C4-2B (cell line): ENCODE results near the gene AKAP4.

Experiments
- H3K27ac ChIP-seq: fragments of 450-650 bp; 2 replicates; pipeline ENCODE4 v1.5.1; 2017
- ZFX ChIP-seq: fragments of 450-650 bp; IDR thresholded peaks from 2 replicates; pipeline ENCODE4 v1.6.1; 2017
- TF ChIP-seq, protein P1 (sequence below): fragments of 450-650 bp; conservative IDR thresholded peaks from 2 replicates; pipeline ENCODE4 v1.5.1; 2017; ENCODE audit warnings: mild to moderate bottlenecking

AKAP4 gene

DNA sequence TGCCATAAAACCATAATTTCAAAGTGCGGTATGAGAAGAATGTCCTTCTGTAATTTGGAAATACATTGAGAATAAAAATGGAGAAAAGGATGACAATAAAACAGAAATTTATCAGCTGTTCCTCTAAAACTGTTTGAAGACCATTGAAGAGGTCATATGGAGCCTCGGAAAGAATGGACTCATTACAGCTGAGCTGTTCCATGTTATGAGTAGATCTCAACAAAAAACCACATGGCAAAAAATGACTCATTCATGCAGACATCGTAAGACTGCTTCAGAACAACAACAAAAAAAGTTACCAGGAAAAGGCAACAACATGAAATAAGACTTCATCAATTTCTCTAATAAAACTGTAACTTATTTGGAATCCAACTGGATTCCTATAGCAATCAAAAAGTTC, 39.7 kb downstream of the AKAP4 start:
- H3K27ac ChIP-seq: no peak overlapping the region
- TF ChIP-seq ZFX: no peak
- TF ChIP-seq, protein P1, sequence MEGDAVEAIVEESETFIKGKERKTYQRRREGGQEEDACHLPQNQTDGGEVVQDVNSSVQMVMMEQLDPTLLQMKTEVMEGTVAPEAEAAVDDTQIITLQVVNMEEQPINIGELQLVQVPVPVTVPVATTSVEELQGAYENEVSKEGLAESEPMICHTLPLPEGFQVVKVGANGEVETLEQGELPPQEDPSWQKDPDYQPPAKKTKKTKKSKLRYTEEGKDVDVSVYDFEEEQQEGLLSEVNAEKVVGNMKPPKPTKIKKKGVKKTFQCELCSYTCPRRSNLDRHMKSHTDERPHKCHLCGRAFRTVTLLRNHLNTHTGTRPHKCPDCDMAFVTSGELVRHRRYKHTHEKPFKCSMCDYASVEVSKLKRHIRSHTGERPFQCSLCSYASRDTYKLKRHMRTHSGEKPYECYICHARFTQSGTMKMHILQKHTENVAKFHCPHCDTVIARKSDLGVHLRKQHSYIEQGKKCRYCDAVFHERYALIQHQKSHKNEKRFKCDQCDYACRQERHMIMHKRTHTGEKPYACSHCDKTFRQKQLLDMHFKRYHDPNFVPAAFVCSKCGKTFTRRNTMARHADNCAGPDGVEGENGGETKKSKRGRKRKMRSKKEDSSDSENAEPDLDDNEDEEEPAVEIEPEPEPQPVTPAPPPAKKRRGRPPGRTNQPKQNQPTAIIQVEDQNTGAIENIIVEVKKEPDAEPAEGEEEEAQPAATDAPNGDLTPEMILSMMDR: no peak

DNA sequence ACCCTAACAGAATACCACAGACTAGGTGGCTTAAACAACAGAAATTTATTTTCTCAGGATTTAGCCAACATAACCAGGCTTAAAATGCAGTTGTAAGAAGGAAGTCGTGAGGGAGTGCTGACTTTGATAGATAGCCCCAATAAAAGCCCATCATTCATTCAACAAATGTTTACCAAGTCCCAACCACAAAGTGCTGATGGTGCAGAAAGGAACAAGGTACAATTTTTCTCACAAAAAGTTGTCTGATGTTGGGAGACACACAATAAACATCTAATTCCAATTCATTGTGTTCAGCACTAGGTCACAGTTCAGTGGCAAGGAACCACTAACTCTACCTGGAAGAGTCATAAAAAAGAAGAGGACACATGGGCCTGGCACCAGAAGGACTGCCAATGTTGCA, 42.2 kb downstream of the AKAP4 start:
- H3K27ac ChIP-seq: no peak overlapping the region
- TF ChIP-seq ZFX: no peak
- TF ChIP-seq, protein P1: no peak

DNA sequence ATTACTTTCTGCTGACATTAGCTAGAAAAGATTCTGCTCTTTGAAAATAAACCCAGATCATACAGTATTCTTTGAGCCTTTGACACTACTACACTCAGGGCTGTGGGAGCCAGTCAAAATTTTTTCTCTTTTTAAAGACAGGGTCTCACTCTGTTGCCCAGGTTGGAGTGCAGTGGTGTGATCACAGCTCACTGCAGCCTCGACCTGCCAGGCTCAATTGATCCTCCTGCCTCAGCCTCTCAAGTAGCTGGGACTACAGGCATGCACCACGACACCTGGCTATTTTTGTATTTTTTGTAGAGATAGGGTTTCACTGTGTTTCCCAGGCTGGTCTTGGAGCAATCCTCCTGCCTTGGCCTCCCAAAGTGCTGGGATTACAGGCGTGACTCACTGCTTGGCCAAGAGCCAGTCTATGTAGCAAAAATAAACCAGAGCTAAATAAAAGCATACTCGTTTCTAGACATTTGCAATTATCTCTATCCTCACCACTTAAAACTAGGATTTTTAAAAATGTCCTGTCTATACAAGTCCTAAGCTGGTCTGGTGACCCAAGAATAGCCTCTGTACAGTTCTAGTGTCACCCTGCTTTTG, 43.2 kb downstream of the AKAP4 start:
- TF ChIP-seq, protein P1: no peak
- TF ChIP-seq ZFX: no peak
- H3K27ac ChIP-seq: no peak overlapping the region

DNA sequence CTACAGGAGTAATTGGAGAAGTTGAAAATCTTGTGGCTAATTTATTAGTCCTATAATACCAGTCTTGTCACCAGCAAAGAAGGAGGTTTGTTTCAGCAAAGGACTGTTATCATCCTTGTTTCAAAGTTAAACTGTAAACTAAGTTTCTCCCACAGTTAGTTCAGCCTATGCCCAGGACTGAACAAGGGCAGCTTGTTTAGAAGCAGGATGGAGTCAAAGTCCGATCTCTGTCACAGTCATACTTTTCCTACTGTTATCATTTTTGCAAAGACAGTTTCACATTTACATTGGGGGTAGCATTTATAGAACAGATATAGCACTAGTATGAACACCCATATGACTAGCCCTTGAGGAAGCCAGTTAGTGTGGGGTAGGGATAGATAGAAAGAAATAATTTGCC, 46.4 kb downstream of the AKAP4 start:
- no peak overlapping the region for H3K27ac ChIP-seq
- no peak for TF ChIP-seq ZFX
- TF ChIP-seq, protein P1: no peak

DNA sequence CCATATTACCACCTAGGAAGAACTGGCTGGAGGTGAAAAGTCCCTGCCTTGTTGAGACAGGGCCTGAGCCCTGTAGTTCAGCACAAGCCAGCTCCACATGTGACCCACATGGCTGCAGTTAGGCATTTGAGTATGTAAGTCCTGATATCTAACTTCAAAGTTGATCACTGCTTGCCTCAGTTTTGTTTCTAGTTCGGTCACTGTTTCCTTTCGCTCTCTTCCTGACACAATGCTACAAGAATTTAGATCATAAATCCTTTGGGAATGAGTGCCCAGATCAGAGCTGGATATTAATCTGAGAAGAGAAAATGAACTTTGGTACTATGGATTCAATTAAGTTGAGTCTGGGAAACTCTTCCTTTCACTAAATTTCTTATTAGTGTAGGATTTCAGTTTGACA, 48.4 kb downstream of the AKAP4 start:
- TF ChIP-seq ZFX: no peak
- TF ChIP-seq, protein P1: no peak
- no peak overlapping the region for H3K27ac ChIP-seq

- H3K27ac ChIP-seq: no peak overlapping the region
- TF ChIP-seq ZFX: no peak
- TF ChIP-seq, protein P1: no peak
Observed at GRCh38 chrX:50147972-50148371, 52.8 kb downstream of the AKAP4 start.
